Loucy (cell line): ENCODE data around the gene ANKRD36C.
"Not testable (repeated sequence)": the region's sequence is repeated elsewhere in the genome, so short reads cannot be mapped to it uniquely, and the experiment has no call there.

Experiments used
- H2AFZ ChIP-seq: fragments of 200-600 bp; sonication (generic); 2 replicates; pipeline ENCODE4 v1.6.0; 2016; ENCODE audit warnings: antibody characterized with exemption, mild to moderate bottlenecking, low read length, moderate library complexity
- H3F3A ChIP-seq: fragments of 200-600 bp; 2 replicates; pipeline ENCODE4 v1.6.0; 2016; ENCODE audit warnings: antibody characterized with exemption, low read depth, mild to moderate bottlenecking
- H3K27me3 ChIP-seq: fragments of 200-600 bp; sonication (generic); 2 replicates; pipeline ENCODE4 v1.6.1; 2014; ENCODE audit warnings: low read length, mild to moderate bottlenecking; ENCODE audit not compliant: insufficient read depth, poor library complexity, severe bottlenecking
- H3K36me3 ChIP-seq: fragments of 200-600 bp; sonication (generic); 2 replicates; pipeline ENCODE4 v1.6.1; 2016; ENCODE audit warnings: low read length; ENCODE audit not compliant: insufficient read depth
- H3K4me1 ChIP-seq: fragments of 200-600 bp; sonication (generic); 2 replicates; pipeline ENCODE4 v1.5.1; 2014; ENCODE audit warnings: low read length, mild to moderate bottlenecking; ENCODE audit not compliant: insufficient read depth, poor library complexity, severe bottlenecking
- H3K4me2 ChIP-seq: fragments of 200-600 bp; sonication (generic); 2 replicates; pipeline ENCODE4 v1.6.0; 2014; ENCODE audit warnings: antibody characterized with exemption, low read length, low read depth, mild to moderate bottlenecking; ENCODE audit not compliant: poor library complexity, severe bottlenecking
- H3K4me3 ChIP-seq: fragments of 200-600 bp; sonication (generic); 2 replicates; pipeline ENCODE4 v1.5.1; 2014; ENCODE audit warnings: low read length, mild to moderate bottlenecking, mixed read lengths; ENCODE audit not compliant: poor library complexity, severe bottlenecking
- H3K79me2 ChIP-seq: fragments of 200-600 bp; sonication (generic); 2 replicates; pipeline ENCODE4 v1.6.1; 2014; ENCODE audit warnings: low read length; ENCODE audit not compliant: insufficient read depth
- H3K9ac ChIP-seq: fragments of 200-600 bp; sonication (generic); 2 replicates; pipeline ENCODE4 v1.6.0; 2014; ENCODE audit warnings: mild to moderate bottlenecking, low read depth, low read length, moderate library complexity; ENCODE audit not compliant: poor library complexity, severe bottlenecking
- H3K9me2 ChIP-seq: fragments of 200-600 bp; sonication (generic); replicated peaks from 2 replicates; pipeline ENCODE4 v1.6.1; 2016; ENCODE audit warnings: low read depth, low read length, mixed read lengths
- H3K9me3 ChIP-seq: fragments of 200-600 bp; sonication (generic); 2 replicates; pipeline ENCODE4 v1.6.1; 2014; ENCODE audit warnings: mild to moderate bottlenecking, antibody characterized with exemption, low read length, low read depth; ENCODE audit not compliant: insufficient read depth
- H4K20me1 ChIP-seq: fragments of 200-600 bp; sonication (generic); 2 replicates; pipeline ENCODE4 v1.6.0; 2014; ENCODE audit warnings: antibody characterized with exemption, low read length, mild to moderate bottlenecking; ENCODE audit not compliant: insufficient read depth, poor library complexity, severe bottlenecking
- TF ChIP-seq, protein P1 (sequence below): fragments of 200-600 bp; sonication (generic); conservative IDR thresholded peaks from 2 replicates; pipeline ENCODE4 v1.5.1; 2014; ENCODE audit warnings: mild to moderate bottlenecking, antibody characterized with exemption, low read length

Gene ANKRD36C

DNA sequence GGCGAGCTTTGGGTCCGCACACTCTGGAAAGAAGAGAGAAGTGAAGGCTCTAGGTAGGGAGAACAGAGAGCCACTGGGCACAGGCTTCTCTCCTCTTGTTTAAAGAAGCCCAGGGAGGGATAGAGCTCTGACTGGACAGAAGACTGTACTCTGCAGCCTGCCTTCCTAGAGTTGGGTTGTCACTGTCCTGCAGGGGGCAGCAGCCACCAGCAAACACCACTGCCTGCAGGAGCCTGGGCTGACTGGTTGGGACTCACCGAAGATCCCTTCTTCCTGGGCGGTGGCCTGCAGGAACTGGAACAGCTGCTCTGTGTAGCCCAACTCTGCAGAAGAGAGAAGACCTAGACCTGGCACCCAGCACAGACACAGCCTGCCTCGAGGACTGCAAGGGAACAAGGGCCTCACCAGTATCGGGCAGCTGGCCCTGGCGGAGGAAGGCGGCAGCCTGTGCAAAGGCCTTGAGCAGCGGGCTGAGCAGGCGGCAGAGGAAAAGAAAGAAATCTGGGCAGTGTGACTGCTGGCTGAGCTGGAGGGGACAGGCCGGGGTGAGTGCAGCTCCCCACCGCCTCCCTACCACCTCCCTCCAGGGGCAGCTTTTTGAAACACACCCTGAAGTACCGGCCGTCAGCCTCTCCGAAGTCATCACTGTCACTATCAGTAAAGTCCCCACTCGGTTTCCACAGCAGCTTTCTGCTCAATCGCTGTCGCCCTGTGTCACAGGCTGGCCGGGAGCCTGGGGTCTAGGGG, 31.2 kb upstream of the ANKRD36C start:
- H3K4me3 ChIP-seq, H3K9me2 ChIP-seq, H3F3A ChIP-seq, H3K4me1 ChIP-seq, H2AFZ ChIP-seq, H3K79me2 ChIP-seq, H3K27me3 ChIP-seq, H3K4me2 ChIP-seq, H4K20me1 ChIP-seq, H3K9me3 ChIP-seq, H3K9ac ChIP-seq, H3K36me3 ChIP-seq: not testable (repeated sequence)
- TF ChIP-seq, protein P1, sequence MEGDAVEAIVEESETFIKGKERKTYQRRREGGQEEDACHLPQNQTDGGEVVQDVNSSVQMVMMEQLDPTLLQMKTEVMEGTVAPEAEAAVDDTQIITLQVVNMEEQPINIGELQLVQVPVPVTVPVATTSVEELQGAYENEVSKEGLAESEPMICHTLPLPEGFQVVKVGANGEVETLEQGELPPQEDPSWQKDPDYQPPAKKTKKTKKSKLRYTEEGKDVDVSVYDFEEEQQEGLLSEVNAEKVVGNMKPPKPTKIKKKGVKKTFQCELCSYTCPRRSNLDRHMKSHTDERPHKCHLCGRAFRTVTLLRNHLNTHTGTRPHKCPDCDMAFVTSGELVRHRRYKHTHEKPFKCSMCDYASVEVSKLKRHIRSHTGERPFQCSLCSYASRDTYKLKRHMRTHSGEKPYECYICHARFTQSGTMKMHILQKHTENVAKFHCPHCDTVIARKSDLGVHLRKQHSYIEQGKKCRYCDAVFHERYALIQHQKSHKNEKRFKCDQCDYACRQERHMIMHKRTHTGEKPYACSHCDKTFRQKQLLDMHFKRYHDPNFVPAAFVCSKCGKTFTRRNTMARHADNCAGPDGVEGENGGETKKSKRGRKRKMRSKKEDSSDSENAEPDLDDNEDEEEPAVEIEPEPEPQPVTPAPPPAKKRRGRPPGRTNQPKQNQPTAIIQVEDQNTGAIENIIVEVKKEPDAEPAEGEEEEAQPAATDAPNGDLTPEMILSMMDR = peak; percentile 70

DNA sequence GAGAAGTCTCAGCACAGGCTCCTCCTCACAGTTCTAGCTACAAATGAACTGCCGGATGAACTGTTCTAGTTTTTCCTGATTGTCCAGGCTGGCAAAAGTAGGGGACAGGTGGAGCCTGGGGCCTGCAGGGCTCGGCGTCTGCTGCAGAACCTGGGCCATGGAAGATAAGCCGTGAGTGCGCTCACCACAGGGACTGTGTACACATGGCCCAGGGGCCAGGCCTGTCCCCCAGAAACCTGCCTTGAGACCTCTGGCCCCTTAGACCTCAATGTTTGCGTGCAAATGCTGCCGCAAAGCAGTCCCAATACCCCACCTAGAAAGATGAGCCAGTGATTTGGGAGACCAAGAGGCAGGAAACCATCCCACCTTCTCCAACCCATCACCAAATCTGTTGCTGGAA, 30.5 kb upstream of the ANKRD36C start:
- not testable (repeated sequence) for H3F3A ChIP-seq, H3K4me3 ChIP-seq, H3K79me2 ChIP-seq, H3K4me1 ChIP-seq, H3K9me2 ChIP-seq, H3K27me3 ChIP-seq, H3K9ac ChIP-seq, H3K4me2 ChIP-seq, H3K36me3 ChIP-seq, H3K9me3 ChIP-seq, H4K20me1 ChIP-seq, H2AFZ ChIP-seq

DNA sequence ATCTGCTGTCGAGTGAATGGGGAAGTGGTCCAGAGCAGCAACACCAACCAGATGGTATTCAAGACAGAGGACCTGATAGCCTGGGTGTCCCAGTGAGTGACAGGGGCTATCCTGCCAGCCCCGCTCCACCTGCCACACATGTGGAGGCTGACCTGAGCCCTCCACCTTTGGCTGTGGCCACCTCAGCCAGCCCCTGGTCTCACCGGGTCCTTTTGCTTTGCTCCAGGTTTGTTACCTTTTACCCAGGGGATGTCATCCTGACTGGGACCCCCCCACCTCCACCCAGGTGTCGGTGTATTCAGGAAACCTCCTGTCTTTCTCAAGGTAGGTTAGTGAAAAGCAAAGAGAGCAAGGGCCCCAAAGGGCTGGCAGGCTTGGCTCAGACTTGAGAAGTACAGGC, 29.5 kb upstream of the ANKRD36C start:
- not testable (repeated sequence) for H3K9me2 ChIP-seq, H3K79me2 ChIP-seq, H3K4me2 ChIP-seq, H2AFZ ChIP-seq, H3K36me3 ChIP-seq, H3K9ac ChIP-seq, H4K20me1 ChIP-seq, H3K4me3 ChIP-seq, H3K27me3 ChIP-seq, H3K9me3 ChIP-seq, H3K4me1 ChIP-seq, H3F3A ChIP-seq

DNA sequence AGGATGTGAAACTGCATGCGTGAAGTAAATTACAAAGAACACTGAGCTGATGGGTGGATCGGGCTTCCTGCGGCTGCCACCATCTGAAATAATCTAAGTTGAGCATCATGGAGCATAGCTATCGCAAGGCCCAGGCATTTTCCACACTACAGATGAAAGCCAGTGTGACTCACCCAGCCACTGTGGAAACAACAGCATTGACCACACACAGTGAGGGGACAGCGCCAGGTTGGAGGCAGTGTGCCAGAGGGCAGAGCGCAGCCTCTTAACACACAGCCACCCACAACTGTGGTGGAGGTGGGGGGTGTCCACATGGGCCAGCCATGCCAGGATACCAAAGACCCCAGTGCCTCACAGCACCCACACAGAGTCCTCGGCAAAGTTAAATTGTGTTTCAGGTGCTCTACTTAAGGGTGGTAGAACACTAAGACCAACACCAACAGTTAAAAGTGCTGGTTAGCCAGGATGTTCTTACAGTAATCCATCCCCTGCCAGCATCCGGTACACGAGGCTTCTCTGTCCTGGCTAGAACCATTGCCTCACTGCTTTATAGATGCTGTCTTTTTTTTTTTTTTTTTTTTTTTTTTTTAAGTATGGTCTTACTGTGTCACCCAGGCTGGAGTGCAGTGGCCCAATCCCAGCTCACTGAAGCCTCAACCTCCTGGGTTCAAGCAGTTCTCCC, 28.4 kb upstream of the ANKRD36C start:
- not testable (repeated sequence) for H3F3A ChIP-seq, H3K36me3 ChIP-seq, H2AFZ ChIP-seq, H3K4me3 ChIP-seq, H3K27me3 ChIP-seq, H4K20me1 ChIP-seq, H3K9me3 ChIP-seq, H3K4me2 ChIP-seq, H3K4me1 ChIP-seq, H3K79me2 ChIP-seq, H3K9ac ChIP-seq, H3K9me2 ChIP-seq

DNA sequence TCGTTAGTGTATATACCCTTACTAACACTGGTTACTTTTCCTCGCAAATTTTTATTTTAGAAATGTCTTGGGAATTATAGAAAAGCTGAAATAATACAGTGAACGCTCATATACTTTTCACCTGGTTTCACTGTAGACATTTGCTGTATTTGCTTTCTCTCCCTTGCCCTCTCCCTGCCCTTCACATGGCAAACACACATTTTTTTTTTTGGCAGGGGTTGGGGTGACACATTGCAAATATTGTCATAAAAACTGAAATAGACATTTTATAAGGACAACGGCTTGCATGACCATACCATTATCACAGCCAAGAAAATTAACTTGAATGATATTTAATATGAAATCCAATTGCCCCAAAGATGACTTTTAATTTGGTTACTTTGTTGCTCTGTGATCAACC, 24.7 kb upstream of the ANKRD36C start:
- H4K20me1 ChIP-seq, H3K27me3 ChIP-seq, H3F3A ChIP-seq, H3K4me3 ChIP-seq, H3K4me2 ChIP-seq, H3K9me3 ChIP-seq, H2AFZ ChIP-seq, H3K9ac ChIP-seq, H3K79me2 ChIP-seq, H3K36me3 ChIP-seq, H3K9me2 ChIP-seq, H3K4me1 ChIP-seq: not testable (repeated sequence)
